ENCODE measurements around the gene ACOX3. TPM values are rescaled to one million over a fixed set of nuclear protein-coding genes. Genes with fewer than 3 reads are reported as not detected.

Gene ACOX3
- total and polyA plus RNA-seq, 9 of the 15 experiments (the other 6 are each of a cell fraction or from before 2014, with no cell fraction given), result 0.68 to 7.3 (median 3.7) TPM

GRCh38 chr4:8321220-8321619, 119.3 kb downstream of the ACOX3 start:
- no TSS peak for BruUV-seq (replicated peaks)
- H3K4me3 ChIP-seq, result no peak overlapping the region
- H2AFZ ChIP-seq (ENCODE audit: low read depth, low read length), result no peak overlapping the region
- peaks cover 0 to 7% of the 10 kb centered on the region in 2 experiments; a peak in 1 of 5 replicates for H3K4me1 ChIP-seq (replicated peaks in 1 of 2; ENCODE audit: control insufficient read depth in 2 of 2, insufficient read depth in 2 of 2, low read length in 2 of 2)
- H3K4me2 ChIP-seq (ENCODE audit: insufficient read depth, low read length), result no peak overlapping the region
- H3K9ac ChIP-seq (ENCODE audit: insufficient read depth in 1 of 2, low read depth in 2 of 2, low read length in 2 of 2), result no peak overlapping the region
- ATAC-seq (no peak), FAIRE-seq (no peak), DNase-seq (ENCODE audit: extremely low read depth in 1 of 4, low spot score in 3 of 4) (no peak)
- 7% methylated on average over 2 of the region's 2 CpGs for WGBS (ENCODE audit: insufficient coverage, low coverage, missing lambda C conversion rate)
- no peaks in the 10 kb centered on the region for H3K36me3 ChIP-seq (ENCODE audit: control insufficient read depth, insufficient read depth, low read length)
- in situ Hi-C loops (cut with MboI) (no loop called here), intact Hi-C loops (cut with micrococcal nuclease) (loop anchor here (5.0 kb wide), 1 partner anchor 81 kb away; no protein-coding TSS in a partner anchor)
- CTCF ChIA-PET (ENCODE audit: low intra/inter-chr PET ratio), result interaction anchor here (1.5 kb wide), 1 partner anchor 82 kb away, joined by 5 read pairs; no protein-coding TSS in a partner anchor
- no peaks in the 10 kb centered on the region for H3K79me2 ChIP-seq (ENCODE audit: control insufficient read depth, insufficient read depth, low read length)
- peaks cover 0 to 39% of the 10 kb centered on the region in 2 experiments; a peak in 2 of 5 replicates for H3K27me3 ChIP-seq (ENCODE audit: control insufficient read depth in 2 of 2, insufficient read depth in 2 of 2, low read length in 2 of 2)
- H4K20me1 ChIP-seq (replicated peaks; ENCODE audit: control insufficient read depth, insufficient read depth, low read length), result 0 out of 2 replicates have a peak, but pooled peaks cover 4% of the 10 kb centered on the region
- H3K9me3 ChIP-seq (replicated peaks; ENCODE audit: control insufficient read depth, insufficient read depth, low read depth, low read length), result no peaks in the 10 kb centered on the region; the same call in 1 of the 2 replicates
- H3K9me1 ChIP-seq (ENCODE audit: control insufficient read depth, insufficient read depth, low read length), result no peaks in the 10 kb centered on the region
- POLR2A ChIA-PET, result no interaction called here
- no peak overlapping the region for H3K27ac ChIP-seq (ENCODE audit: extremely low read depth, low read depth, low read length)
- TF ChIP-seq LARP7 (IDR thresholded peaks at IDR 0.05), result peak; percentile 64; the same call in 1 of the 2 replicates
- TF ChIP-seq HOMEZ (CRISPR knock-in tag; IDR thresholded peaks at IDR 0.05), result no peak
- TF ChIP-seq HDAC1 (IDR thresholded peaks at IDR 0.05), result peak in 1 of 2 experiments; percentile 58; a peak in 1 of 4 replicates
- TF ChIP-seq, protein P1, sequence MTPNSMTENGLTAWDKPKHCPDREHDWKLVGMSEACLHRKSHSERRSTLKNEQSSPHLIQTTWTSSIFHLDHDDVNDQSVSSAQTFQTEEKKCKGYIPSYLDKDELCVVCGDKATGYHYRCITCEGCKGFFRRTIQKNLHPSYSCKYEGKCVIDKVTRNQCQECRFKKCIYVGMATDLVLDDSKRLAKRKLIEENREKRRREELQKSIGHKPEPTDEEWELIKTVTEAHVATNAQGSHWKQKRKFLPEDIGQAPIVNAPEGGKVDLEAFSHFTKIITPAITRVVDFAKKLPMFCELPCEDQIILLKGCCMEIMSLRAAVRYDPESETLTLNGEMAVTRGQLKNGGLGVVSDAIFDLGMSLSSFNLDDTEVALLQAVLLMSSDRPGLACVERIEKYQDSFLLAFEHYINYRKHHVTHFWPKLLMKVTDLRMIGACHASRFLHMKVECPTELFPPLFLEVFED (CRISPR knock-in tag; conservative IDR thresholded peaks at IDR 0.05), result 0 out of 2 replicates have a peak, but pooled peaks have one; percentile 49
- TF ChIP-seq HMGXB4 (CRISPR knock-in tag; IDR thresholded peaks at IDR 0.05), result no peak
- TF ChIP-seq BCLAF1 (IDR thresholded peaks at IDR 0.05; ENCODE audit: borderline replicate concordance in 1 of 2, control insufficient read depth in 1 of 2, low read depth in 2 of 2, low read length in 1 of 2), result peak in 1 of 2 experiments; percentile 20; a peak in 1 of 4 replicates
- TF ChIP-seq CTBP1 (IDR thresholded peaks at IDR 0.05; ENCODE audit: borderline replicate concordance), result peak; percentile 51; the same call in 1 of the 2 replicates
- TF ChIP-seq, protein P2, sequence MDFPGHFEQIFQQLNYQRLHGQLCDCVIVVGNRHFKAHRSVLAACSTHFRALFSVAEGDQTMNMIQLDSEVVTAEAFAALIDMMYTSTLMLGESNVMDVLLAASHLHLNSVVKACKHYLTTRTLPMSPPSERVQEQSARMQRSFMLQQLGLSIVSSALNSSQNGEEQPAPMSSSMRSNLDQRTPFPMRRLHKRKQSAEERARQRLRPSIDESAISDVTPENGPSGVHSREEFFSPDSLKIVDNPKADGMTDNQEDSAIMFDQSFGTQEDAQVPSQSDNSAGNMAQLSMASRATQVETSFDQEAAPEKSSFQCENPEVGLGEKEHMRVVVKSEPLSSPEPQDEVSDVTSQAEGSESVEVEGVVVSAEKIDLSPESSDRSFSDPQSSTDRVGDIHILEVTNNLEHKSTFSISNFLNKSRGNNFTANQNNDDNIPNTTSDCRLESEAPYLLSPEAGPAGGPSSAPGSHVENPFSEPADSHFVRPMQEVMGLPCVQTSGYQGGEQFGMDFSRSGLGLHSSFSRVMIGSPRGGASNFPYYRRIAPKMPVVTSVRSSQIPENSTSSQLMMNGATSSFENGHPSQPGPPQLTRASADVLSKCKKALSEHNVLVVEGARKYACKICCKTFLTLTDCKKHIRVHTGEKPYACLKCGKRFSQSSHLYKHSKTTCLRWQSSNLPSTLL (IDR thresholded peaks at IDR 0.05), result 0 out of 2 replicates have a peak, but pooled peaks have one; percentile 30
- TF ChIP-seq, protein P3, sequence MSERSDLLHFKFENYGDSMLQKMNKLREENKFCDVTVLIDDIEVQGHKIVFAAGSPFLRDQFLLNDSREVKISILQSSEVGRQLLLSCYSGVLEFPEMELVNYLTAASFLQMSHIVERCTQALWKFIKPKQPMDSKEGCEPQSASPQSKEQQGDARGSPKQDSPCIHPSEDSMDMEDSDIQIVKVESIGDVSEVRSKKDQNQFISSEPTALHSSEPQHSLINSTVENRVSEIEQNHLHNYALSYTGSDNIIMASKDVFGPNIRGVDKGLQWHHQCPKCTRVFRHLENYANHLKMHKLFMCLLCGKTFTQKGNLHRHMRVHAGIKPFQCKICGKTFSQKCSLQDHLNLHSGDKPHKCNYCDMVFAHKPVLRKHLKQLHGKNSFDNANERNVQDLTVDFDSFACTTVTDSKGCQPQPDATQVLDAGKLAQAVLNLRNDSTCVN (CRISPR knock-in tag; IDR thresholded peaks at IDR 0.05), result 0 out of 2 replicates have a peak, but pooled peaks have one; percentile 53

Data from K562 (cell line).